GM19035 (cell line): ENCODE measurements around the gene PPA2.
"Not testable (repeated sequence)": the region's sequence is repeated elsewhere in the genome, so short reads cannot be mapped to it uniquely, and the experiment has no call there.

Experiments used
- ATAC-seq: cut with Tn5 transposase; IDR thresholded peaks from one replicate; pipeline ENCODE4 v1.9.1; 2021; ENCODE audit not compliant: unreplicated experiment

PPA2 gene

GRCh38 chr4:105473324-105474098 lies at the start of gene PPA2:
Gene PPA2 (minus strand): TSS chr4:105474062. CDS start chr4:105474050, 12 bp downstream.
- ATAC-seq, result peak; percentile 80

DNA sequence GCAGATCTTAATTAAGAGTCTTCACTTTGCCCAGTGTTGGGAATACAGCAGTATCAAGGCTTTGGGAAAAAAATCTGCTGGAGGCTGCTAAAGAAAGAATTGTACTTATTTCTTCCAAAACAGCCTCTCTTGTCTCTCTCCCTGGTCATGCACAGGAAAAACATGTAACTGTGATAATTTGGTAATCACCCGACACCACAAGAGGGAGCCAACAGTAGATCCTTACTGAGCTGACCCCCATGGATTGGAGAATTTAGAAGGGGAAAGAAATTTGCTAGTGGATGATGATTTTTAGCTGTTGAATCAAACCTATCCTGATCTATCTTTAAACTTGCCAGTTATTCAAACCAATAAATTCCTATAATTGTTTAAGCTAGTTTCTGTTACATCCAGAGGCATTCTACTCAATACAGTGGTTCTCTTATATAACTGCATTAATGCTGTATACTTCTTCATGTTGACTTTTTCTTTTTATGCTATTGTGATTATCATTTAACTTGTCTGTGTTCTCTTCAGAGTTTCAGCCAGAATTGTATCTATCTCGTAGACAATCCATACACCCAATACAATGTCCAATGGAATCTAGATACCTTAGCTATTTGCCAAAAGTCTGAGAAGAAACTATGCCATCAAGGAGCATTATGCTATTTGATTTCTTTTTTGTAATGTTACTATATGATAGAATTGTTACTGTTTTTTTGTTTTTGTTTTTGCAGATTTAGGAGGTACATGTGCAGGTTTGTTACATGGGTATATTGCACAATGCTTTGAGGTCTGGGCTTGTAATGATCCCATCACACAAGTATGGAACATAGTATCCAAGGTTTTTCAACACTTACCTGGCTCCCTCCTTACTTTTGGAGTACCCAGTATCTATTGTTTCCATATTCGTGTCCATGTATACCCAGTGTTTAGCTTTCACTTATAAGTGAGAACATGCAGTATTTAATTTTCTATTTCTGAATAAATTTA lies 47.2 kb upstream of the PPA2 start:
- peak; percentile 82 for ATAC-seq

GRCh38 chr4:105510245-105510644 lies 36.4 kb upstream of the PPA2 start:
- no peak for ATAC-seq

GRCh38 chr4:105509714-105510113 lies 35.9 kb upstream of the PPA2 start:
- peak; percentile 37 for ATAC-seq

GRCh38 chr4:105509291-105509690 lies 35.4 kb upstream of the PPA2 start:
- ATAC-seq, result peak; percentile 88

DNA sequence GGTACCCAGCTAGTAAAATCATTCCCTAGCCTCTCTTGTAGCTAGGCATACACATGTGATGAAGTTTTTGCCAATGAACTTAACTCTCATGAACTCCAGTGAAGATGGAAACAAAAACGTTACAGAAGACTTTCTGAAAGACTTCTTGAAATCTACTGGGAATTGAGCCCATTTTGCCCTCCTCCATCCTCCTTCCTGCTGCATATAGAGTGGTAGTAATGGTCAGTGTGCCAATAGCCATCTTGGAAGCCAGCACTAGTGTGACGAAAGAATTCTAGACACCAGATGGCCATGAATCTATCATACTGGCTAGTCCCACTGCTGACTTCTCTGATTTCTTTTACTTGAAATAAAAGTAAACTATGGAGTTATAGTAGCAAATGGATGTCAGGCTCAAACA lies 30.9 kb upstream of the PPA2 start:
- no peak for ATAC-seq

- ATAC-seq, result no peak
Measured at GRCh38 chr4:105503484-105503883, 29.6 kb upstream of the PPA2 start.

GRCh38 chr4:105496899-105497298 lies 23.0 kb upstream of the PPA2 start:
- no peak for ATAC-seq

DNA sequence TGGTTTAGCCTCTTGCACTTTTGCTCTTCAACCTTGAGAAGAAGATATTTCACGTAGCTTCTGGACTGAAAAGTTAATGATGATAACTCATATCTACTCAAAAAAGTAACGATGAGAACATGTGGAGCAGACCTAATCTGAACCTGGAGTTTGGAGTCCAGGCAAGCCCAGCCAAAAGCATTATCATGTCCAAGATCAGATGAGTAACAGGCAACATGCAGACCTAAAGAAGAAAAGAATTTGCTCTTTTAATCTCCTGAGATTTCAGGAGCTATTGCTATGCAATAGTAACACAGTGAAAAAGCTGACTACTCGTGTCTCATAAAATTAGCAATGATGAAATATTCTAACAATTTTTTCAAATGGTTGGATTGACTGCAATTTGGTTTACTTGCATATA lies 21.8 kb upstream of the PPA2 start:
- ATAC-seq, result no peak

DNA sequence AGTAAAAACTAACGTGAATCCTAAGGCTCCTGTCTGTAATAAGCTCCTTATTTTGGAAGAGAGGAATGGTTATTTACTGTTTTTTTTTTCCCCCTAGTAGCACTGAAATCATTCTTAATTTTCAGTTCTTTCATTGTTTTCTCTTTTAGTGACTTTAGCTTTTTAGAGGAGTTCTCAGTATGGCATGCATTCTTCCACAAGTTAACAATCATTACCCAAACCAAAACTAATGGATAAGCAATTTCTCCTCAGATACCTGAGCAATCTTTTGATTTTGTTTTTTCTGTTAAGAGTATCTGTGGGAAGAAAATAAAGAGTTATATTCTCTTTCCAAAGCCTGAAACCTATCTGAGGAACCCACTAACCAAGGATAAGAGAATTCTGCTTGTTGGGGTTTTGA lies 16.7 kb upstream of the PPA2 start:
- ATAC-seq, result no peak

- ATAC-seq, result no peak
Measured at GRCh38 chr4:105483840-105484239, 10.0 kb upstream of the PPA2 start.

DNA sequence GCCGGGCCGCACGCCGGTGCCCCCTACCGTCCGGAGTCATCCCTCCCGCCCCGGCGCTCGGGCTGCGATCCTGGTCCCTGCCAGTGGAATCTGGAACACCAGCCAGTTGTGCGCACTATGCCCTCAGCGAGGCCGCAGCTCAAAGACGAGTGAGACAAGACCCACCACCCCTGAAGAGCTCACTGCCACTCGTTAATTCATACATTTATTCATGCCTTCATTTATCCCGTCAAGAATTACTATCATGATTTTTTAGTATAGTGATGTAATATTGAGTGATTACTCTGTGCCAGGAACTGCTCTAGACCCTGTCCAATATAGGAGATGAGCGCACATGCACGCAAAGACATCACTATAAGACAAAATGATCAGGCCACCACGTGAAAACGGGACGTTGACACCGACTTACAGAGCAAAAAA lies 247 bp upstream of the PPA2 start:
- peak; percentile 13 for ATAC-seq

DNA sequence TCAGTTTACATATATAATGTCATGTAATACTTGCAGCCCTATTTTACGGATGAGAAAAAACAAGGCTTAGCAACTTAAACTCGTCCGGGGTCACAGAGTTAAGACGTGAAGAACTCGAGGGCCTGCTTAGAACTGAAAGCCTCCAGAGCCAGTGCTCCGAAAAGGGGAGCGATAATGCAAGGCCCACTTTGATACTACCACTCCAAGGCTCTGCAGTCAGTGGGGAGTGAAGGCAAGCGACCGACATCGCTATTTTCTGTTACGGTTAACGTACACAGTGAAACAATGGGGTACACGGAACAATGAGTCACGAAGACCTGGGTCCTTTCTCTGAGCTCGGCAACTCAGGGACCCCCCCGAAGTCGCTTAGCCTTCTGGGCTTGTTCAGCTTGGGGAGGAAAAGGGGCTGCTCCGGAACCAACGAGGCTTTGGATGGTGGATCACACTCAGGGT lies 965 bp downstream of the PPA2 start:
- no peak for ATAC-seq

DNA sequence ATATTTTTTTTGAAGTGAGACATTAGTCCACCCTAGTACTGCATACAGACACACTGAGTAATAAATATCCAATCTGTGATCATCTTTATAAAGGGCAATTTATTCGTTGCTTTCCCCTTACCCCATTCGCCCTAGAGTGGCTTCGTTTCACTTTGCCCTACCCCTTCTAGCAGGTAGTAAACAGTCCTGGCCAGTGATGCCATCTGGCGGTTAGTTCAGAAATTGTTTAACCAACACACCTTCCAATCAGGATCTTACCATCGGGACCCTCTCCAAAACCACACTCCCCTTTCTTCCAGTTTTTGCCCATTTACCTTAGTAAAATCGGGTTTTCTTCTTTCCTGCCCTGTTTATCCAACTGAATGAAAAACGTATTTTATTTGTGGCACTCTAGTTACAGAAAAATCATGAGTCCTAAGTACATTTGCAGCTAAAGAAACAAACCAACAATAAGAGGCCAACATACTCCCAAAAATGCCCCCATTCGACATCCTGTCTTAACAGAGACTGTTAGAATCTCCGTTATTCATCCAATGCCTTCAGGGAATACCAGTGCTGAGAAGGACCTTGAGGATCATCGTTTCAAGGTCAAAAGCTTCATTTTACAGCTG lies 2.2 kb downstream of the PPA2 start:
- peak; percentile 39 for ATAC-seq

GRCh38 chr4:105470766-105471165 lies 3.1 kb downstream of the PPA2 start:
- ATAC-seq, result no peak

GRCh38 chr4:105469736-105470135 lies 4.1 kb downstream of the PPA2 start:
- ATAC-seq, result no peak

- ATAC-seq, result no peak
Measured at GRCh38 chr4:105466580-105466979, 7.3 kb downstream of the PPA2 start.

- ATAC-seq, result not testable (repeated sequence)
Measured at GRCh38 chr4:105464563-105464962, 9.3 kb downstream of the PPA2 start.

GRCh38 chr4:105462576-105462975 lies 11.3 kb downstream of the PPA2 start:
- ATAC-seq, result no peak

DNA sequence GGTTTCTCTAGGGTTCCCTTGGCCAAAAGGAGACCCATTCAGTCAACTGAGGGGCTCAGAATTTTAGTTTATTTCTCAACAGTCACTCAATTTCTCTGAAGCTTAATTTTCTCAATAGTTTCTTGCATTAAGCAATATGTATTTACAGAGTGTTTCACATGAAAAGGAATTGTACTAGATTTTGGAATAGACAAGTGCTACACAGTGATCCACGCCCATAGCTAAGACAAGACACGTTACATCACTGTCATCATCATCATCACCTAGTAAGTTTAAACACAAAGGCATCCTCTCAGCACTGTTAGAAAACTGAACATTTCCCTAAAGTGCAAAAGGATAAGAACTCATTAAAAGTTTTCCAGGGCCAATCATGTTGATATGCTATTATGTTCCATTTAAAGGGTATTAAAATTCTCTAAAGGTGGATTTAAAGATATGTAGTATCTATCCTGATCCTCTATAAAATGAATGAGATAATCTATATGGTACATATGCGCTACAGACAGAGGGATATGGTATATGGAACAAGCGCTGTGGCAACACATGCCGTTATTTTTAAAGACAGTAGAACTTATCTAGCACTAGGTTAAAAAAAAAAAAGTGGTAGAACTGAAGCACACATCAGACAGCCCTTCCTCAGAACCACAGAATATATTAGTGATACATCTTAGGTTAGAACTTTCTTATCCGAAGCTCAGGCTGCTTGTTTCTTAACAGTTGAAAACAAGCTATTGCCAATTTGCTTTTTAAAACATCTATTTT lies 12.1 kb downstream of the PPA2 start:
- ATAC-seq, result no peak

DNA sequence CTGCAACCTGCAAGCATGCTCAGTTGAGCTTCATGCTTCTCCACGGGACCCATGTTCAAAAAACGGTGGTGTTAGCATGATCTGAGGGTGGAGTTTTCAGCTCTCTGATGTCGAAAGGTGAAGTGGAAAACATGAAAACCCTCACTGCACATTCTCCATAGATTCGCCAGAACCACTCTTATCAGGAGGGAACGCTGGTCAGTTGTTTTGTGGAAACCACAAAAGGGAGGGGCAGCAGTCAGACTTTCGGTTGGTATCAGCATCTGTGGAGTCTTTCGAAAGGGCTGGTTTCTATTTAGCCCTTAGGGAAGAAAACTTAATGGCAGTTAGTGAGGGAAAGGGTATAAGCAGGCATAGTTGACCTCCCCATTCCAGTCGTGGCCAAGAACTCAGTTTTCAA lies 12.6 kb downstream of the PPA2 start:
- no peak for ATAC-seq
